ENCODE data around the gene INSM1.

Gene INSM1

GRCh38 chr20:20371681-20372080 is 3.8 kb downstream of the INSM1 start:
- DNase-seq (ENCODE audit: low read depth): no peak
- no peak overlapping the region for H3K4me3 ChIP-seq (replicated peaks; ENCODE audit: low read depth, low read length)
- TF ChIP-seq CTCF (IDR thresholded peaks at IDR 0.05; ENCODE audit: low read length, missing control alignments): no peak

- TF ChIP-seq CTCF (IDR thresholded peaks at IDR 0.05; ENCODE audit: low read length, missing control alignments): no peak
- no peak overlapping the region for H3K4me3 ChIP-seq (replicated peaks; ENCODE audit: low read depth, low read length)
- peak; percentile 12 for DNase-seq (ENCODE audit: low read depth)
Measured at GRCh38 chr20:20373091-20373571, 5.2 kb downstream of the INSM1 start.

GRCh38 chr20:20375862-20376261 is 8.0 kb downstream of the INSM1 start:
- TF ChIP-seq CTCF (IDR thresholded peaks at IDR 0.05; ENCODE audit: low read length, missing control alignments): no peak
- H3K4me3 ChIP-seq (replicated peaks; ENCODE audit: low read depth, low read length): no peak overlapping the region
- no peak for DNase-seq (ENCODE audit: low read depth)

GRCh38 chr20:20386192-20386591 is 18.3 kb downstream of the INSM1 start:
- H3K4me3 ChIP-seq (replicated peaks; ENCODE audit: low read depth, low read length): no peak overlapping the region
- TF ChIP-seq CTCF (IDR thresholded peaks at IDR 0.05; ENCODE audit: low read length, missing control alignments): no peak
- no peak for DNase-seq (ENCODE audit: low read depth)

GRCh38 chr20:20390393-20390792 is 22.5 kb downstream of the INSM1 start:
- no peak for TF ChIP-seq CTCF (IDR thresholded peaks at IDR 0.05; ENCODE audit: low read length, missing control alignments)
- H3K4me3 ChIP-seq (replicated peaks; ENCODE audit: low read depth, low read length): no peak overlapping the region
- no peak for DNase-seq (ENCODE audit: low read depth)

GRCh38 chr20:20391115-20391514 is 23.2 kb downstream of the INSM1 start:
- H3K4me3 ChIP-seq (replicated peaks; ENCODE audit: low read depth, low read length): no peak overlapping the region
- TF ChIP-seq CTCF (IDR thresholded peaks at IDR 0.05; ENCODE audit: low read length, missing control alignments): no peak
- DNase-seq (ENCODE audit: low read depth): no peak

- no peak for TF ChIP-seq CTCF (IDR thresholded peaks at IDR 0.05; ENCODE audit: low read length, missing control alignments)
- no peak overlapping the region for H3K4me3 ChIP-seq (replicated peaks; ENCODE audit: low read depth, low read length)
- DNase-seq (ENCODE audit: low read depth): no peak
Measured at GRCh38 chr20:20391766-20392165, 23.9 kb downstream of the INSM1 start.
